Raji (cell line): ENCODE data around the gene LRRTM2.

ENCODE experiments used
- POLR2A ChIP-seq: IDR thresholded peaks from 2 replicates; pipeline ENCODE4 v1.6.1; 2011; ENCODE audit warnings: low read depth, low read length, control low read depth; ENCODE audit not compliant: insufficient read depth

The LRRTM2 gene

DNA sequence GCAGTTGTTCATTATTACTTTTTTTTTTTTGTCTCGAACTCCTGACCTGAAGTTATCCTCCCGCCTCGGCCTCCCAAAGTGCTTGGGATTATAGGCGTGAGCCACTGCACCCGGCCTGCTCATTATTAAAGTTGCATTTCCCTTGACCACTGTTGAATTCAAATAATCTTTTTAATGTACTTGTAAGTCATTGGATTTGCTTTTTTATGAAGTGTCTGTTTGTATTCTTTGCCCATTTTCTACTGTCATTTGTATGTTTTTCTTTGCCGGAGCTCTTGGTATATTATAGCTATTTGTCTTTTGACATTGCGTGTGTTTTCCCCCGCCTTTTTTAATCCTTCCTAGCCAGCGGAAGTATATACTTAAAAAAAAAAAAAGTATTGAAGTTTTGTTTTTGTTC lies 22.0 kb downstream of the LRRTM2 start:
- TF ChIP-seq POLR2A: no peak

DNA sequence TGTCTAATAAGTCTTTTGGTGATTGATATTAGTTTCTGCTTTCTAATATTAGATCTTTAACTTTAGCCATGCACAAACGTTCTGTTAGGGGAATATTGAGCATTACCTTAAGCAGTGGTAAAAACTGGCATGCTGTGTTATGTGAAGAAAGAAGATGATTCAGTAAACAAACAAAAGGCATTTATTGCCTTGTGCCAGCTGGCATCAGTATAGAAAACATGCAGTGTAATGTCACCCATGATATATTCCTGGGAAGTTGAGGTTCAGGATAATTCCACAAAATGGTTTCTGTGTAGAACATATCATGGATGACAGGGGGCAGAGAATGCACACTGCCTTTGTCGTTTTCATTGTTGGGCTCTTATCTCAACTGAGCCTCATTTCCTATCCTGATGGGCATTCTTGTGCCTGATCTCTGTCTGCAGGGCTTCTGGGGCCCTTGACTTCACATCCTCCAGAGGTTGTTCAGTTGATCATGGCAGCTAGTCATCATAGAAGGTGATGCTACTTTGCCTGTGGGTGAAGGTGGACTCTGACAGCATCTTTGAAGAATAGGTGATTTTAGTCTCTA lies 24.2 kb downstream of the LRRTM2 start:
- TF ChIP-seq POLR2A: no peak

DNA sequence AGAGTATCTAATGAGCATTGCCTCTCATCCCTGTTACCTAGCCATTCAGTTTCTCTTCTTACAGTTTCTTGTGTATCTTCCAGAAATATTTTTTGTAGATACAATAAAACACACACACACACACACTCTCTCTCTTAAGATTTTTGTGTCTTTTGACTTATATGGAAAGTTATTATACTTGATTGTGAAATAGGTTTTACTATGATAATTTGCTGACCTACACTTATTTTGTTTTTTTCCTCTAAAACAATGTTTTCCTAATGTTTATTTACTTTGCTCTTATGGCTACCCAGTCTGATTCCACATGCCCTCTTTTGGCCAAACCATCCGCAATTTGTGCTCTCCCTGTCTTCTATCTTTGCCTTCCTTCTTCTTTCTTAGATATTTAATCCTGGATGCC lies 25.3 kb downstream of the LRRTM2 start:
- TF ChIP-seq POLR2A: no peak

DNA sequence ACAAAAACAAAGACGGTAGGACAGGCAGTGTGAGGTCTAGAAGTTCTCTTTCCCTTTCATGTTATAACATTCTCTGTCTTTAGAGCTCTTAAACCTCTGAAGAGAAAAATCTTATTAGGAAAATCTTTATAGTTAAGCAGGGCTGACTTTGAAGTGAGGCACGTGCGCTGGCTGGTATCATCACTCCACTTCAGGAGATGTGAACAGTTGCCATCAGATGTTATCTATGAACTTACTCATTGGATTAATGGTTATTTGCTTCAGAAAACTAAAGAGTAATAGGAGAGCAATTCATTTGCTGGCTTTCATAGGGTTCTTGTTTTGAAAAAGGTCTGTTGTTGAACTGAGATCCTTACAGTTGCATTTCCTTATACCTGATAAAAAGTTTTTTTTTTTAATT lies 25.7 kb downstream of the LRRTM2 start:
- no peak for TF ChIP-seq POLR2A

DNA sequence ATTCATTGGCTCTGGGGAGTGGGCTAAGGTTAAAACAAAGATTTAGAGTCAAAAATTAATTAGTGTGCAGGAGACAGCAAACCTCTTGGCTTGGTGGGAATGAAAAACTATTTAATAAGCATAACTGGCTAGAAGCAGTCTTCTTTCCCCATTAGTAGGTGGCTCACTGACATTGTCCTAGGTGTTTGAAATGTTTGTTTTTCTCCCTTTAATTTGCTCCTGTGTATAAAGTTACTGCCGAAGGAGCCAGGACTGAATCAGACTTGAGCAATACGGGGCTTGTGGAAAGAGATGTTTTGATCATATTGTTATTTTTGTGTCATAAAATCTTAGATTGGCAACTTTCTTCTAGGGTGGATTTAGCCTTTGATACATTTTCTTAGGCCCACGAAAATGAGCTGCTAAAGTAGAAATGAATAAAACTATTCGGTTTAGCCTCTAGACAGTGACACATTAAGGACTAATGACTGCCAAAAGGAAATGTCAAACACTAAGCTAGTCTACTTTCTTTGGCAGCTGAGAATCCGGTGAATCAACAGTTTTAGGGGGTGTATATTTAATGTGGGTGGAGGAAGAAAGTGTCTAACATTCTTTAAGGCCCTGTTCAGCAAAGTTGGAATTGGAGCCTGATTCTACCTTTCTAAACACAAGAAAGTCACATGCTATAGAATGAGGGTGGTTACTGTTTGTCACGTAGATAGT lies 30.2 kb downstream of the LRRTM2 start:
- no peak for TF ChIP-seq POLR2A

DNA sequence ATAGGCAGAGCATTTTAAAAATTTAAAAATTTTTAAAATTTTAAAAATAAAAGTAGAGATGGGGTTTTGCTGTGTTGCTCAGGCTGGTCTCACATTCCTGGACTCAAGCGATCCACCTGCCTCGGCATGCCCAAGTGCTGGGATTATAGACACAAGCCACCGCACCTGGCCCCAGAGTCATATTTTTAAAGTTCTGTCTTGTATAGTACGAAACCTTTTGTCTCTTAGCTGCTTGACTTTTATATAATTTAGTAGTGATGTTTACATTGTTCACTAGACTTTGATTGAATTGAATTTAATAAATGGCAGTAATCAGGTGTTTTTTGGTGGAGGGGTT lies 31.0 kb downstream of the LRRTM2 start:
- TF ChIP-seq POLR2A: no peak

DNA sequence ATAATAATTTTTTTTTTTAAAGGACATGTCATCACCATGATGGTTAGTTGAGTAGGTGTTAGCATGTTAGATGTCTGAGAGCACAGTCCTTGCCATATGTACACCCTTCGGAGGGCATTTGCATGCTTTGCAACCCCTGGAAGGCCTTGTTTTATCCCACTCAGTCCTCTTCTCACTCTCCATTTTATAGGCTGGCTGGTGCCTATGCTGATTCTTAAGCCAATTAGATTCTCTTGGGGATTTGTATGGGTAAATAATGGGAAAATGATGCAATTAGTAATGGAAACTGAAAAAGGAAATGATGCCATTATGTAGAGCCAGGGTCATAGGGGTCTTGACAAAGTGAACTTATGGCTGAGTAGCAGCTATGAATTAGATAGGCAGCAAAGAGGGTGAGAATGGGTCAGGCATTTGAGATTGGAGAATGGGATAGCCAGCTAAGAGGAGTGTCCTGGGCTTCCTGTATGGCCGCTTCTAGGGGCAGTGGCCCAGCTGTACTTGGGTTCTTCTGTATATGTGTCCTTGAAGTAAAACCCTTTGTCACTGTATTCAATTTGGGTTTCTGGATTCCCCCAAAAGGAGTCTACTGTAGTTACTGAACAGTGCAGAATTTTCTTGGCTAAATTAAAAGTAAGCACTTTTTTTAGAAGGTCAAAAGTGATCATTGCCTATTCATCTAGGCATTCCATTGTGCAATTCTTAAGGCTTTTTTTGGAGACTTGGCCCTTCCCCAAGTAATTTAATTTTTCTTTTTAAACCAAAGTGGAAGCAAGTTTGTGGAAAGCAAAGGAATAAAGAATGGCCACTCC lies 31.6 kb downstream of the LRRTM2 start:
- TF ChIP-seq POLR2A: no peak

DNA sequence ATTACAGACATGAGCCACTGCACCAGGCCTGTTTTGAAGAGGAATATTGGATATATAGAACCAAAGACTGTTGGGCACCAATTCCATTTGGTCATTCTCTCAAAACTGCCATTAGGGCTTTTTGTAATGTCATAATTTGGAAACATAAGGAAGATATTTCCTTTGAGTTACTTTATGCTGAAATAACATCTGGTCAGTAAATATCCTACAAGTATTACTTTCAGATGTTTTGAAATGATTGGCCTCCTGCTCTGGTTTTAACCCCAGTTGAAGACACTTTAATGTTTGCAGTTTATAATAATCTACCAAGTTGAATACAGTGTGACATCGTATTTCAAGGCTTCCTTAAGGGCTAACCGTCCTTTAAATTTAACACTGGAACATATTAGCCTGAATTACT lies 33.6 kb downstream of the LRRTM2 start:
- TF ChIP-seq POLR2A: no peak

DNA sequence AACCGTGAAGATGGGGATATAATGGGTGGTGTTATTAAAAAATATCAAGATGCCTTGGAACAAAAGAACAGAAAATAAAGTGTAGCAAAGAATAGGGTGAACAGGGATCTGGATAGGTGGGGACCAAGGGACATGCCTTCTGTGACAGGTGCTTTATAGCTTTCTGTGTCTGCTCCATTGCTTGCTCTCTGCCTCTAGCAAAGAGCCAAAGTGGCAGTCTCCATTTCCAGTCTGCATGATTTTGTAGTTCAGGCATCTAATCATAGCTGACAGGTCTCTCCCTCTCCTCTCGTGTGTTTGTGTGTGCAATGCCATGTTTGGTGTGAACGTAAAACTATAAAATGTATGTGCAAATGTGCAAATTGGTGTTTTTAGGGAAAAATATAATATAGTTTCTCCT lies 35.0 kb downstream of the LRRTM2 start:
- TF ChIP-seq POLR2A: no peak

DNA sequence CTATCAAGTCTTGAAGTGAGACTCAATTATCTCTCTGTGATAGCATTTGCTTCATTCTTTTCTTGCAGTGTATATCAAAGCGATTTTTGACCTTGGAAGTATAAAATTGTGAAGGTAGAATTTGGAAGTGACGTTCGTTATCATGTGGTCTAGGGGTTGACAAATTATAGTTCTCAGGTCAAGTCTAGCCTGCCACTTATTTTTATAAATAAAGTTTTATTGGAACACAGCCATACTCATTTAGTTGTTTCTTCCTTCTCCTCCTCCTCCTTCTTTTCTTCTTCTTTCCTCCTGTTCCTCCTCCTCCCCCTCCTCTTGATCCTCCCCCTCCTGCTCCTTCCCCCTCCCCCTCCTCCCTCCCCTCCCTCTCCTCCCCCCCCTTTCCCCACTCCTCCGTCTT lies 38.0 kb downstream of the LRRTM2 start:
- TF ChIP-seq POLR2A: no peak

DNA sequence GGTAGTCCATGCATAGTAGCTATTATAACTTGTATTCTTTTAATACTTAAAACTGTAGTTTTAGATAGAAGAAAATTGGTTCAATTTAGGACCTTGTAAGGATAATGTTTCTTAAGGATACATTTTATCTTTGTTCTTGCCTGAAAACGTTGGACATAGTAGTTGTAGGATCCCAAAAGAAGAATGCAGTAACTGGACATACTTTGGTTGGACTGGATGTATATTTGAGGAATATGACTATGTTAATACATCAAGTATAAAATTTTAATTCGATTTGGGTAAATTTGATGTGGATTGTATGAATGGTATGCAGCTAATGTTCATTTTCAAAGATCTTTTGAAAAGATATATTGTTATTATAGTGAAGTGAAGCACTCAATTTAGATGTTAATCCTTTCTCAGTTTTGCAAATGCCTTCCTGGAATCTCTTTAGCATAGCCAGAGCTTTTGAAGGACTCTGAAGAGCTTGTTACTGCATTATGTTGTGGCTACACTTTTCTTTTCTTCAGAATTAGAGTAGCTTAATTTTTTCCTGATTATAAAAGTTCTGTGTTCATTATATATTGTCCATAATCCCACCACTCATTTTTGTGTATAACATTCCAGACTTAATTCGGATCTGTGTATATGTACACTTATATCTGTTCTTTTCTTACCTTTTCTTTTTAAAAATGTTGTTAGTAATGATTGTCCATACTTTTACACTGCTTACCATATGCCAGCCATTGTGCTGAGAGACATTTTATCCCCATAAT lies 41.2 kb downstream of the LRRTM2 start:
- TF ChIP-seq POLR2A: no peak

DNA sequence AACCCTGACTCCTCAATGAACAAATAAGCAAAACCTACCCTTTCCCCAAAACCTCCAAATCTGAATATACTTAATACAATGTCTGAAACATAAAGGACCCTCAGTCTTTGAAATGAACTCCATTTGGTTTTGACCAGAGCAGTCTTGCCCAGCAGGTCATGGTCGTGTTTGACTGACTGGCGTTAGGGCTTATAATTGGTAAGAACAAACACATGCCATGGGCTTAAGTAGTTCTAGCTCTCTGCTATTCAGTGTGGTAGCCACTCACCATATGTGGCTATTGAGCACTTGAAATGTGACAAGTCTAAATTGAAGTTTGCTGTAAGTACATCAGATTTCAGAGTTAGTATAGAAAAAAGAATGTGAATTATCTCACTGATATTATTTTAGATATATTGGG lies 42.1 kb downstream of the LRRTM2 start:
- TF ChIP-seq POLR2A: no peak

DNA sequence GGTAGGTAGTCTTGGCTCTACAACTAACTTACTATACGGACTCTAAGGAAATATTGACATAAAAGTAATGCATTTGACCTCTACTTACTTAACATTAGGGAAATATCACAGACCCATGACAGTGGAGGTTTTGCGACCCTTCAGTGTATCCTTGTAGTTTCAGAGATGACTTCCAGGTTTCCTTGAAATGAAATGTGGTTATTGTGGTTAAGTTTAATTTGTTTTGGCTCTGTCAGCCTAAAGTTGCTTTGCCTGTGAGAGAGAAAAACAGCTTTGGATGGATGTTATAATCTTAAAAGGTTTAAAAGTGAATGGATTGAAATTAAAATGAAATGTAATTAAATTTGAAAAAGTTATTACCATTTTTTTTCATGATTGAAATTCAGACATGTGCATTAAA lies 42.9 kb downstream of the LRRTM2 start:
- TF ChIP-seq POLR2A: no peak

DNA sequence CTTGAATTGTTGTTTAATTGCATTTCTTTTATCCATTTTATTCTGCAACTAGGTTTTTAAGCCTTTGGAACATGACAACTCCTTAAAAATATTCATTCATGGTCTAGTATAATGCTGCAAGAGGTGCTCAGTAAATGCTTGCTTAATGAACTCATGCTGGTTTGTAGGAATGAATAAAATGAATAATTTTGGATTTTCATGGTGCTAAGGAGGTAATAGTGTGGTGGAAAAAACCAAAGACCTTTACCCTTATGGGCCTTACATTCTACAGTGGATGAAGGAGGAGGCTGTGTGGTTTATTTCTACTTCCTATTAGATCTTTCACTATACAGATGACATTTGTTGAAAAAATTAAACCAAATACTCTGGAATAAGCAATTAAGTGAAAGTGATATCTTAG lies 43.4 kb downstream of the LRRTM2 start:
- TF ChIP-seq POLR2A: no peak

DNA sequence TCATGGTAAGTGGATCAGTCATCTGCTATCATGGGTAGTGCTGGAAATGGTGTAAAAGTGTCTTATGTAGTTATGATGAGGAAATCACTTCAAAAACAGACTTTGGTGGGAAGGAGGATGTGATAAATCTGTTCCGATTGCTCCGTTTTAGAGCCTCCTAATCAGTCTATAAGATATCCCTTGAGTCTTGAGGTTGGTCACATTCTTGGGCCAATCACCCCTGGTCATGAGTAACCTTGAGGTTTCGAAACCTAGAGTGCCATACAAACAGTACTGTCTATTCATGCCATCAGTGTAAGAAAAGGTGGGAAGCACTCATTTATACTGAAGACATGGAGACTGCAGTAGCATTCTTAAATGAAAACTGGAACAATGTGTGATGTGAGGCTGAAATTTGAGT lies 45.8 kb downstream of the LRRTM2 start:
- no peak for TF ChIP-seq POLR2A

DNA sequence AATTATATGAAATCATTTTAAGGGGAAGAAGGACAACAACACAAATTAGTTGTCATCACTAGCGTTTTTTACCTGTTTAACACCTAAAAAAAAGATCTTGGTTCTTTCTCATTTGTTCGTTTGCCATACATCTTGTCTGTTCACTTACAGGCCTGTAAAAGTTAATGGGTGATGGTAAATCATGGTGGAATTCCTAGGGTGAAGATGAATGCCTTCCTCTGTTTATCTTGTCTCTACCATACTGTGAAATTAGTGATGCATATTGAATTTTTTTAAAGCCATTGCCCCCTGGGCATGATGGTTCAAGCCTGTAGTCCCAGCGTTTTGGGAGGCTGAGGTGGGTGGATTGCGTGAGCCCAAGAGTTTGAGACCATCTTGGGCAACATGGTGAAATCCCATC lies 46.6 kb downstream of the LRRTM2 start:
- no peak for TF ChIP-seq POLR2A
